Lower leg skin (tissue), 3 donors: Measurements from ENCODE around the gene ANKRD23.

Experiments
- CTCF ChIP-seq, 3 donors: fragments of 450-650 bp; IDR thresholded peaks; one replicate each; pipeline ENCODE4 v1.5.1; 2016; ENCODE audit warnings: antibody characterized with exemption in 3 of 3, mild to moderate bottlenecking in 3 of 3, moderate library complexity in 2 of 3
- POLR2A ChIP-seq, 2 donors: fragments of 450-650 bp; IDR thresholded peaks; one replicate each; pipeline ENCODE4 v1.6.1; 2016 to 2017; ENCODE audit warnings: antibody characterized with exemption in 2 of 2, mild to moderate bottlenecking in 1 of 2, moderate library complexity in 1 of 2

DNA sequence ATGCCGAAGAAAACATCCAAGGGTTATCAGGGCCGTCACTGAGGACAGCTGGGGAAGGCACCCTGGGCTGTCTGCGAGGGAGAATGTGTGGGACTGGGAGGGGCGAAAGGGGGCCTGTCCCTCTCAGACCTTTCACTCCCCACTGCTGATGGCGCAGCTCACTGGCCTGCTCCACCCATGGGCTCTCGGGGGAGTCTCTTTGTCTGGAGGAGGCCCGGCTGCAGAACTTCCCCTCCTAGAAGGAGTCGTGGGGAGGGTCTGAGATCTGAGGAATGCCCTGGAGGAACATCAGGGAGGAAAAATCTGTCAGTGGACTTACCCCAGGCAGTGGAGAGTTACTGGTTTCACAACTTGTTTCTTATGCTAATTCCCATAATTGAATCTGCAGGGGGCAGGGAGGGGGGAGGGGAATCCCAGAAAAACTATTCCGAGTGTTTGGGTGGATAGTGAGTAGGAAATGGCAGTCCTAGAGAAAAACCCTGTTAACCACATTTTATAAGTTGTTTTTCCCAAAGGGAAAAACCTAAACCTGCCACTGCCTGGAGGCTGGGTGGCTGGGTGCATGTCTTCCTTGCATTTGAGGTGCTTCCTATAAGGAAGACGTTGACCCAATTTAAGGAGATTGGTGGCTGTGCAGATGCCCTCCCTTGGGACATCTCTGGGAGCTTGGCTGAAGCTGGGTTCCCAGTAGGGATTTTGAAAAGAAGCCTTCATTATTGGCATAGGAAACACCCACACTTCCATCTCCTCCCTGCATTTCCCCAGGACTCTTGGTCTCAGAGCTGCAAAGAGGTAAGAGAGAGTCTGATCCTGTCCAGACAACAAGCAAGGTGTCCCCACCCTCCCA, 37.8 kb upstream of the ANKRD23 start:
- TF ChIP-seq CTCF (IDR thresholded peaks at IDR 0.05) (no peak), POLR2A (IDR thresholded peaks at IDR 0.05) (no peak)
